CD14-positive monocyte (primary cell): ENCODE measurements around the gene ART1. TPM values are rescaled to one million over a fixed set of nuclear protein-coding genes. Genes with fewer than 3 reads are reported as not detected.

Experiments
- DNase-seq, 3 donors: peaks; one replicate each; pipeline ENCODE4 v3.0.0-alpha.2; 2011 to 2022
- H2AFZ ChIP-seq: 2 replicates; pipeline ENCODE4 v1.6.0; 2012; ENCODE audit warnings: mild to moderate bottlenecking, low read depth, low read length, inconsistent platforms; ENCODE audit not compliant: insufficient read depth, poor library complexity, severe bottlenecking
- H3K27ac ChIP-seq, 2 donors: 1 replicate in 1 of 2; 2 replicates in 1 of 2; pipeline ENCODE4 v1.5.1; 2012 to 2013; ENCODE audit warnings: low read length in 2 of 2, control low read depth in 1 of 2, inconsistent platforms in 1 of 2, low read depth in 1 of 2, mild to moderate bottlenecking in 1 of 2
- H3K27me3 ChIP-seq, 2 donors: one replicate each; pipeline versions ENCODE4 v1.6.0 to v1.6.1; 2011 to 2013; ENCODE audit warnings: low read length in 2 of 2; ENCODE audit not compliant: control insufficient read depth in 2 of 2, insufficient read depth in 2 of 2
- H3K36me3 ChIP-seq, 2 donors: replicated peaks in 1 of 2; 1 replicate in 1 of 2; 2 replicates in 1 of 2; pipeline versions ENCODE4 v1.5.1 to v1.6.1; 2012 to 2013; ENCODE audit warnings: low read length in 2 of 2, control low read depth in 1 of 2, inconsistent platforms in 1 of 2, mild to moderate bottlenecking in 1 of 2; ENCODE audit not compliant: insufficient read depth in 2 of 2, control insufficient read depth in 1 of 2
- H3K4me1 ChIP-seq, 2 donors: 1 replicate in 1 of 2; 2 replicates in 1 of 2; pipeline versions ENCODE4 v1.5.1 to v1.6.1; 2012 to 2013; ENCODE audit warnings: low read length in 2 of 2, control low read depth in 1 of 2, inconsistent platforms in 1 of 2, mild to moderate bottlenecking in 1 of 2, moderate library complexity in 1 of 2; ENCODE audit not compliant: insufficient read depth in 2 of 2, control insufficient read depth in 1 of 2
- H3K4me2 ChIP-seq: replicated peaks from 2 replicates; pipeline ENCODE3; 2012; ENCODE audit warnings: low read length, moderate library complexity, mild to moderate bottlenecking; ENCODE audit not compliant: poor library complexity, severe bottlenecking; ENCODE audit errors: extremely low read depth
- H3K4me3 ChIP-seq, 3 experiments: fragments of 200-600 bp in 1 of 3; sonication (generic) in 1 of 3; replicated peaks in 1 of 3; 1 replicate in 2 of 3; 2 replicates in 1 of 3; pipeline ENCODE4 v1.5.1; 2011 to 2013; ENCODE audit warnings: low read length in 3 of 3, mild to moderate bottlenecking in 3 of 3, control low read depth in 2 of 3, low read depth in 2 of 3, inconsistent platforms in 1 of 3, moderate library complexity in 1 of 3
- H3K79me2 ChIP-seq: 2 replicates; pipeline ENCODE4 v1.6.0; 2012; ENCODE audit warnings: mild to moderate bottlenecking, control low read depth, inconsistent platforms, low read length, moderate library complexity; ENCODE audit not compliant: insufficient read depth
- H3K9ac ChIP-seq: 2 replicates; pipeline ENCODE4 v1.6.0; 2017; ENCODE audit warnings: low read length, mild to moderate bottlenecking; ENCODE audit not compliant: insufficient read depth, poor library complexity, severe bottlenecking
- H3K9me3 ChIP-seq, 2 donors: replicated peaks in 1 of 2; 1 replicate in 1 of 2; 2 replicates in 1 of 2; pipeline versions ENCODE4 v1.5.1 to v1.6.1; 2012 to 2013; ENCODE audit warnings: low read length in 2 of 2, control low read depth in 1 of 2; ENCODE audit not compliant: control insufficient read depth in 1 of 2, insufficient read depth in 1 of 2
- H4K20me1 ChIP-seq: 2 replicates; pipeline ENCODE4 v1.6.0; 2012; ENCODE audit warnings: mild to moderate bottlenecking, low read length, control low read depth, moderate library complexity; ENCODE audit not compliant: insufficient read depth
- H3K27ac Mint-ChIP-seq, 7 donors: one replicate each; pipeline ENCODE4 v1.8.0; 2020; ENCODE audit warnings: mild to moderate bottlenecking in 7 of 7, mixed read lengths in 7 of 7, moderate library complexity in 6 of 7, inconsistent platforms in 2 of 7
- H3K27me3 Mint-ChIP-seq, 3 donors: one replicate each; pipeline ENCODE4 v1.8.0; 2021 to 2022; ENCODE audit warnings: low read depth in 3 of 3, mild to moderate bottlenecking in 3 of 3, mixed read lengths in 3 of 3, moderate library complexity in 3 of 3, inconsistent platforms in 1 of 3
- H3K36me3 Mint-ChIP-seq, 2 donors: one replicate each; pipeline ENCODE4 v1.8.0; 2020; ENCODE audit warnings: mixed read lengths in 2 of 2, inconsistent platforms in 1 of 2, mild to moderate bottlenecking in 1 of 2
- H3K4me1 Mint-ChIP-seq: one replicate; pipeline ENCODE4 v1.8.0; 2020; ENCODE audit warnings: mild to moderate bottlenecking, mixed read lengths
- H3K4me3 Mint-ChIP-seq, 2 donors: one replicate each; pipeline ENCODE4 v1.8.0; 2020; ENCODE audit warnings: mild to moderate bottlenecking in 2 of 2, mixed read lengths in 2 of 2, moderate library complexity in 1 of 2
- H3K9me3 Mint-ChIP-seq, 7 donors: one replicate each; pipeline ENCODE4 v1.8.0; 2020 to 2022; ENCODE audit warnings: mixed read lengths in 7 of 7, mild to moderate bottlenecking in 6 of 7, moderate library complexity in 6 of 7, inconsistent platforms in 2 of 7
- CTCF ChIP-seq: fragments of 200-600 bp; IDR thresholded peaks from one replicate; pipeline ENCODE4 v1.8.0; 2022; ENCODE audit warnings: antibody characterized with exemption, mild to moderate bottlenecking
- WGBS: methylation state at CpG from one replicate; pipeline ENCODE4 v1.1.5; 2013; ENCODE audit warnings: missing lambda C conversion rate; ENCODE audit not compliant: insufficient coverage; 5-methylcytosine and 5-hydroxymethylcytosine counted together
- intact Hi-C, 2 donors: fragments of 100-400 bp; cut with micrococcal nuclease; formaldehyde crosslinking; loops; one replicate each; pipeline versions ENCODE4 v1.15.0 to v1.15.1; 2023
- polyA plus RNA-seq, 3 donors: library from polyadenylated mRNA; depleted of rRNA in 1 of 3; unstranded in 2 of 3; stranded (reverse) in 1 of 3; fragments of 300-500 nt in 2 of 3; fragments of >200 nt in 1 of 3; fragmentation: Illumina TruSeq in 2 of 3; gene quantifications; 1 replicate in 2 of 3; 2 replicates in 1 of 3; pipeline ENCODE4 v1.2.3, GENCODE V29; 2012 to 2021

ART1 gene
- polyA plus RNA-seq, 3 donors: not detected

GRCh38 chr11:3605771-3606203, 39.1 kb upstream of the ART1 start:
- intact Hi-C loops: no loop called here
- Mint-ChIP-seq H3K4me3 (no peak overlapping the region), H3K9me3 (peaks cover 0 to 3% (median 0%) of the 10 kb centered on the region in 7 donors), H3K36me3 (no peaks in the 10 kb centered on the region), H3K4me1 (no peaks in the 10 kb centered on the region), H3K27ac (no peak overlapping the region), H3K27me3 (peaks cover 0 to 6% (median 2%) of the 10 kb centered on the region in 3 donors)
- no peaks in the 10 kb centered on the region for H3K9me3 ChIP-seq
- H3K4me3 ChIP-seq: no peak overlapping the region
- no peaks in the 10 kb centered on the region for H3K27me3 ChIP-seq
- no peaks in the 10 kb centered on the region for H3K79me2 ChIP-seq
- no peaks in the 10 kb centered on the region for H3K36me3 ChIP-seq
- no peak overlapping the region for H3K9ac ChIP-seq
- DNase-seq: no peak
- H4K20me1 ChIP-seq: no peaks in the 10 kb centered on the region
- H3K27ac ChIP-seq: no peak overlapping the region
- TF ChIP-seq CTCF: no peak
- H3K4me1 ChIP-seq: no peaks in the 10 kb centered on the region
- H2AFZ ChIP-seq: no peak overlapping the region
- 96% methylated on average over 3 of the region's 5 CpGs for WGBS
- no peak overlapping the region for H3K4me2 ChIP-seq

GRCh38 chr11:3609416-3610265, 35.3 kb upstream of the ART1 start:
- H3K4me3 Mint-ChIP-seq: no peak overlapping the region
- no peaks in the 10 kb centered on the region for H3K79me2 ChIP-seq
- no peaks in the 10 kb centered on the region for H3K9me3 ChIP-seq
- H2AFZ ChIP-seq: no peak overlapping the region
- intact Hi-C loops: no loop called here
- peaks cover 0 to 3% (median 2%) of the 10 kb centered on the region in 3 donors for H3K27me3 Mint-ChIP-seq
- WGBS: no CpG with 5 or more reads among the region's 7 CpGs
- no peak overlapping the region for H3K4me2 ChIP-seq
- H3K4me3 ChIP-seq: no peak overlapping the region
- H3K4me1 Mint-ChIP-seq: peaks cover 11% of the 10 kb centered on the region
- peaks cover 0 to 3% (median 0%) of the 10 kb centered on the region in 7 donors for H3K9me3 Mint-ChIP-seq
- DNase-seq: peak; percentile 12 to 46 (median 38)
- no peaks in the 10 kb centered on the region for H4K20me1 ChIP-seq
- H3K27me3 ChIP-seq: no peaks in the 10 kb centered on the region
- H3K36me3 ChIP-seq: no peaks in the 10 kb centered on the region
- H3K4me1 ChIP-seq: peaks cover 12 to 13% of the 10 kb centered on the region in 2 donors
- H3K36me3 Mint-ChIP-seq: no peaks in the 10 kb centered on the region
- peak; percentile 91 for TF ChIP-seq CTCF
- H3K27ac ChIP-seq: no peak overlapping the region
- H3K27ac Mint-ChIP-seq: no peak overlapping the region
- no peak overlapping the region for H3K9ac ChIP-seq
